Measurements from ENCODE around the gene TPX2. TPM values are rescaled to one million over a fixed set of nuclear protein-coding genes. Genes with fewer than 3 reads are reported as not detected.

TPX2 gene
- total and polyA plus RNA-seq, 2 donors (not counting 1 experiment from before 2014, with no cell fraction given), result 0.30 to 0.31 TPM

- Histone ChIP-seq H3K27ac (ENCODE audit: low read length in 2 of 2) (no peak overlapping the region), H3K4me1 (ENCODE audit: control insufficient read depth in 2 of 2, insufficient read depth in 2 of 2, low read length in 2 of 2) (peaks cover 44 to 46% of the 10 kb centered on the region in 2 donors), H3K9me3 (ENCODE audit: control extremely low read depth in 1 of 3, control insufficient read depth in 2 of 3, insufficient read depth in 1 of 3, low read length in 2 of 3) (no peaks in the 10 kb centered on the region), H3K4me2 (replicated peaks; ENCODE audit: low read depth, low read length, poor library complexity, severe bottlenecking) (no peak overlapping the region), H3K4me3 (ENCODE audit: control extremely low read depth in 1 of 5, extremely low read depth in 1 of 5, insufficient read depth in 1 of 5, low read depth in 2 of 5, low read length in 4 of 5) (no peak overlapping the region), H3K27me3 (replicated peaks in 1 of 4; ENCODE audit: control extremely low read depth in 1 of 4, control insufficient read depth in 3 of 4, insufficient read depth in 4 of 4, low read length in 3 of 4) (no peaks in the 10 kb centered on the region), H2AFZ (ENCODE audit: insufficient read depth, low read depth, low read length, poor library complexity, severe bottlenecking) (no peak overlapping the region), H3K9ac (ENCODE audit: low read length) (no peak overlapping the region), H3K79me2 (ENCODE audit: control insufficient read depth, insufficient read depth, low read length) (peaks cover 88% of the 10 kb centered on the region), H3K36me3 (replicated peaks in 1 of 2; ENCODE audit: control extremely low read depth in 1 of 2, control insufficient read depth in 1 of 2, extremely low read depth in 1 of 2, insufficient read depth in 2 of 2, low read length in 1 of 2) (peaks cover 2 to 18% of the 10 kb centered on the region in 2 experiments), H4K20me1 (ENCODE audit: control insufficient read depth, insufficient read depth, low read length, poor library complexity, severe bottlenecking) (peaks cover 6% of the 10 kb centered on the region)
- ATAC-seq (ENCODE audit: low read depth) (no peak), DNase-seq (no peak)
- H3K9me3 Mint-ChIP-seq (ENCODE audit: insufficient read depth), result no peaks in the 10 kb centered on the region
- intact Hi-C loops (cut with micrococcal nuclease), result no loop called here
- no peaks in the 10 kb centered on the region for H3K27me3 Mint-ChIP-seq
- H3K27ac Mint-ChIP-seq, result no peak overlapping the region
- TF ChIP-seq, protein P1, sequence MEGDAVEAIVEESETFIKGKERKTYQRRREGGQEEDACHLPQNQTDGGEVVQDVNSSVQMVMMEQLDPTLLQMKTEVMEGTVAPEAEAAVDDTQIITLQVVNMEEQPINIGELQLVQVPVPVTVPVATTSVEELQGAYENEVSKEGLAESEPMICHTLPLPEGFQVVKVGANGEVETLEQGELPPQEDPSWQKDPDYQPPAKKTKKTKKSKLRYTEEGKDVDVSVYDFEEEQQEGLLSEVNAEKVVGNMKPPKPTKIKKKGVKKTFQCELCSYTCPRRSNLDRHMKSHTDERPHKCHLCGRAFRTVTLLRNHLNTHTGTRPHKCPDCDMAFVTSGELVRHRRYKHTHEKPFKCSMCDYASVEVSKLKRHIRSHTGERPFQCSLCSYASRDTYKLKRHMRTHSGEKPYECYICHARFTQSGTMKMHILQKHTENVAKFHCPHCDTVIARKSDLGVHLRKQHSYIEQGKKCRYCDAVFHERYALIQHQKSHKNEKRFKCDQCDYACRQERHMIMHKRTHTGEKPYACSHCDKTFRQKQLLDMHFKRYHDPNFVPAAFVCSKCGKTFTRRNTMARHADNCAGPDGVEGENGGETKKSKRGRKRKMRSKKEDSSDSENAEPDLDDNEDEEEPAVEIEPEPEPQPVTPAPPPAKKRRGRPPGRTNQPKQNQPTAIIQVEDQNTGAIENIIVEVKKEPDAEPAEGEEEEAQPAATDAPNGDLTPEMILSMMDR (IDR thresholded peaks at IDR 0.05), result no peak
- no peak for TF ChIP-seq EZH2 (IDR thresholded peaks at IDR 0.05; ENCODE audit: borderline replicate concordance, insufficient read depth, low read depth, low read length, poor library complexity, severe bottlenecking)
- WGBS (ENCODE audit: insufficient coverage), result no CpG with 5 or more reads among the region's 1 CpG
- no peak overlapping the region for H3K4me3 Mint-ChIP-seq
- CTCF ChIA-PET, result interaction anchor here (10.5 kb wide), 1 partner anchor 55 kb away, joined by 455 read pairs; no protein-coding TSS in a partner anchor
- H3K4me1 Mint-ChIP-seq, result peaks cover 57% of the 10 kb centered on the region
- POLR2A ChIA-PET, result no interaction called here
These were observed 22.7 kb upstream of the TPX2 start for GRCh38 chr20:31716351-31716750.

GRCh38 chr20:31716818-31717477 is 22.1 kb upstream of the TPX2 start:
- peak overlapping the region; percentile 66 for H3K4me3 Mint-ChIP-seq
- H3K27ac Mint-ChIP-seq, result no peak overlapping the region
- H3K4me1 Mint-ChIP-seq, result peaks cover 62% of the 10 kb centered on the region
- Histone ChIP-seq H4K20me1 (ENCODE audit: control insufficient read depth, insufficient read depth, low read length, poor library complexity, severe bottlenecking) (peaks cover 6% of the 10 kb centered on the region), H3K9ac (ENCODE audit: low read length) (no peak overlapping the region), H3K27me3 (replicated peaks in 1 of 4; ENCODE audit: control extremely low read depth in 1 of 4, control insufficient read depth in 3 of 4, insufficient read depth in 4 of 4, low read length in 3 of 4) (no peaks in the 10 kb centered on the region), H3K4me3 (ENCODE audit: control extremely low read depth in 1 of 5, extremely low read depth in 1 of 5, insufficient read depth in 1 of 5, low read depth in 2 of 5, low read length in 4 of 5) (no peak overlapping the region), H3K27ac (ENCODE audit: low read length in 2 of 2) (no peak overlapping the region), H3K4me1 (ENCODE audit: control insufficient read depth in 2 of 2, insufficient read depth in 2 of 2, low read length in 2 of 2) (peaks cover 50 to 52% of the 10 kb centered on the region in 2 donors), H3K4me2 (replicated peaks; ENCODE audit: low read depth, low read length, poor library complexity, severe bottlenecking) (peak overlapping the region; percentile 31), H3K9me3 (ENCODE audit: control extremely low read depth in 1 of 3, control insufficient read depth in 2 of 3, insufficient read depth in 1 of 3, low read length in 2 of 3) (no peaks in the 10 kb centered on the region), H3K36me3 (replicated peaks in 1 of 2; ENCODE audit: control extremely low read depth in 1 of 2, control insufficient read depth in 1 of 2, extremely low read depth in 1 of 2, insufficient read depth in 2 of 2, low read length in 1 of 2) (peaks cover 0 to 18% of the 10 kb centered on the region in 2 experiments), H2AFZ (ENCODE audit: insufficient read depth, low read depth, low read length, poor library complexity, severe bottlenecking) (no peak overlapping the region), H3K79me2 (ENCODE audit: control insufficient read depth, insufficient read depth, low read length) (peaks cover 93% of the 10 kb centered on the region)
- no peaks in the 10 kb centered on the region for H3K27me3 Mint-ChIP-seq
- WGBS (ENCODE audit: insufficient coverage), result 37% methylated on average over 2 of the region's 5 CpGs
- ATAC-seq (ENCODE audit: low read depth), result no peak
- no peak for TF ChIP-seq EZH2 (IDR thresholded peaks at IDR 0.05; ENCODE audit: borderline replicate concordance, insufficient read depth, low read depth, low read length, poor library complexity, severe bottlenecking)
- TF ChIP-seq, protein P1 (IDR thresholded peaks at IDR 0.05), result no peak
- ChIA-PET POLR2A (interaction anchor here (1.4 kb wide), 1 partner anchor 33 kb away, joined by 3 read pairs; no protein-coding TSS in a partner anchor), CTCF (interaction anchor here (1.0 to 10.5 kb wide), 2 partner anchors 12 to 56 kb away, joined by 4 to 455 read pairs; no protein-coding TSS in a partner anchor)
- no peaks in the 10 kb centered on the region for H3K9me3 Mint-ChIP-seq (ENCODE audit: insufficient read depth)
- intact Hi-C loops (cut with micrococcal nuclease), result no loop called here
- DNase-seq, result no peak

Data from B cell (primary cell).